ENCODE data around the gene CD2. TPM values are rescaled to one million over a fixed set of nuclear protein-coding genes. Genes with fewer than 3 reads are reported as not detected.
"Not testable (repeated sequence)": the region's sequence is repeated elsewhere in the genome, so short reads cannot be mapped to it uniquely, and the experiment has no call there.

CD2 gene
- total RNA-seq, 1 donor from 2014 or later, result not detected

DNA sequence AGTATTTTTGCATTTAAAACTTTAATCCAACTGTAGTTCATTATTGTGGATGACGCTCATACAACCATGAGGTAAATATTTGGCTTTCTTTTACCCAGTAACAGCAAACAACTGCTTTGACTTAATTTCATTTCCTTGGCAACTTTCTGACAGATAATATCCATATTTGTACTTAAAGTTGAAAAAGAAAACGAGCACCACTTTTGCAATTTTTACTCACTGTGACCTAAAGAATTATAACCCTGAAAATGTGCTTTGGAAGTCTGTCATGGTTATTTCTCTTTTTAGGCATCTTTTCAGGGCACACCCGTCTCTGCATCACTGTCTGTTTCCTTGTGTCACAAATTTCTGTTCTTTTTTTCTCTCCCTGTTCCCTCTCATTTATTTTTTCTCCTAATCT is 918 bp upstream of the CD2 start:
- DNase-seq (ENCODE audit: low spot score), result no peak
- no peaks in the 10 kb centered on the region for H3K36me3 Mint-ChIP-seq (ENCODE audit: low read depth)
- H3K27ac Mint-ChIP-seq (ENCODE audit: unreplicated experiment), result no peak overlapping the region
- no peaks in the 10 kb centered on the region for H3K27me3 Mint-ChIP-seq (ENCODE audit: low read depth)
- no peak for TF ChIP-seq CTCF (IDR thresholded peaks at IDR 0.05)
- H3K4me3 Mint-ChIP-seq (ENCODE audit: unreplicated experiment), result no peak overlapping the region
- H3K9me3 Mint-ChIP-seq (ENCODE audit: low read depth), result peaks cover 5% of the 10 kb centered on the region
- H3K4me1 Mint-ChIP-seq (ENCODE audit: low read depth), result no peaks in the 10 kb centered on the region

- H3K27me3 Mint-ChIP-seq (ENCODE audit: low read depth), result no peaks in the 10 kb centered on the region
- H3K4me1 Mint-ChIP-seq (ENCODE audit: low read depth), result no peaks in the 10 kb centered on the region
- H3K27ac Mint-ChIP-seq (ENCODE audit: unreplicated experiment), result no peak overlapping the region
- TF ChIP-seq CTCF (IDR thresholded peaks at IDR 0.05), result no peak
- no peaks in the 10 kb centered on the region for H3K9me3 Mint-ChIP-seq (ENCODE audit: low read depth)
- H3K4me3 Mint-ChIP-seq (ENCODE audit: unreplicated experiment), result no peak overlapping the region
- DNase-seq (ENCODE audit: low spot score), result no peak
- H3K36me3 Mint-ChIP-seq (ENCODE audit: low read depth), result no peaks in the 10 kb centered on the region
These were observed 836 bp downstream of the CD2 start for GRCh38 chr1:116755066-116755465.

DNA sequence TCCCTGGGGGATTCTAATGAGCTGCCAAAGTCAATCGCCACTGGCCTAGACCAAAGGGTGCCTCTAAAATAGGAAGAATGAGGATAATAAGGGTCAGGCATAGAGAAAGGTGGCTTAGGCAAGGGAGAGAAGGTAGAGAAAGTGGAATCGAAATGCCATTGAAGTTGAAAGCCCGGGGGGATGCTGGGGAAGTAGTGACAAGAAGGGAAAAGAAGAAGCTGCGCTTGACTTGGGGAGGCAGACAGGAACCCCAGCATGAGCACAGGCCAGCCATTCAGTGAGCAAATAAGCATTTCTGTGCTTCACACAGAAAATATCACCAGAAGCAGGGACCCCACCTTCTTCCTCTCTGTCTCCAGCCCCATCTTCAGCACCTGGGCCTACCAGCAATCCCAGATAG is 1.5 kb downstream of the CD2 start:
- Mint-ChIP-seq H3K36me3 (ENCODE audit: low read depth) (no peaks in the 10 kb centered on the region), H3K9me3 (ENCODE audit: low read depth) (no peaks in the 10 kb centered on the region), H3K27ac (ENCODE audit: unreplicated experiment) (no peak overlapping the region), H3K4me3 (ENCODE audit: unreplicated experiment) (no peak overlapping the region), H3K4me1 (ENCODE audit: low read depth) (no peaks in the 10 kb centered on the region), H3K27me3 (ENCODE audit: low read depth) (no peaks in the 10 kb centered on the region)
- no peak for TF ChIP-seq CTCF (IDR thresholded peaks at IDR 0.05)
- DNase-seq (ENCODE audit: low spot score), result no peak

- not testable (repeated sequence) for H3K27me3 Mint-ChIP-seq (ENCODE audit: low read depth); DNase-seq (ENCODE audit: low spot score); H3K9me3 Mint-ChIP-seq (ENCODE audit: low read depth); H3K36me3 Mint-ChIP-seq (ENCODE audit: low read depth); H3K4me1 Mint-ChIP-seq (ENCODE audit: low read depth); H3K4me3 Mint-ChIP-seq (ENCODE audit: unreplicated experiment); H3K27ac Mint-ChIP-seq (ENCODE audit: unreplicated experiment)
These were observed 1.9 kb downstream of the CD2 start for GRCh38 chr1:116756092-116756491.

GRCh38 chr1:116758456-116758815 is 4.2 kb downstream of the CD2 start:
- H3K27me3 Mint-ChIP-seq (ENCODE audit: low read depth); H3K4me3 Mint-ChIP-seq (ENCODE audit: unreplicated experiment); DNase-seq (ENCODE audit: low spot score); H3K27ac Mint-ChIP-seq (ENCODE audit: unreplicated experiment); H3K36me3 Mint-ChIP-seq (ENCODE audit: low read depth); H3K9me3 Mint-ChIP-seq (ENCODE audit: low read depth): not testable (repeated sequence)
- H3K4me1 Mint-ChIP-seq (ENCODE audit: low read depth), result peaks cover 13% of the 10 kb centered on the region

- H3K4me3 Mint-ChIP-seq (ENCODE audit: unreplicated experiment), result no peak overlapping the region
- no peaks in the 10 kb centered on the region for H3K27me3 Mint-ChIP-seq (ENCODE audit: low read depth)
- H3K9me3 Mint-ChIP-seq (ENCODE audit: low read depth), result no peaks in the 10 kb centered on the region
- H3K36me3 Mint-ChIP-seq (ENCODE audit: low read depth), result no peaks in the 10 kb centered on the region
- H3K4me1 Mint-ChIP-seq (ENCODE audit: low read depth), result peaks cover 15% of the 10 kb centered on the region
- no peak for DNase-seq (ENCODE audit: low spot score)
- no peak for TF ChIP-seq CTCF (IDR thresholded peaks at IDR 0.05)
- no peak overlapping the region for H3K27ac Mint-ChIP-seq (ENCODE audit: unreplicated experiment)
These were observed 5.4 kb downstream of the CD2 start for GRCh38 chr1:116759636-116760035.
